Measurements from ENCODE around the gene LRRC26. TPM values are rescaled to one million over a fixed set of nuclear protein-coding genes. Genes with fewer than 3 reads are reported as not detected.

Gene LRRC26
- total RNA-seq, 1 experiment from 2014 or later = 0.52 TPM

GRCh38 chr9:137186385-137186784 is 16.5 kb upstream of the LRRC26 start:
- Mint-ChIP-seq H3K4me1 (ENCODE audit: low read depth, unreplicated experiment) (peaks cover 10% of the 10 kb centered on the region), H3K9me3 (ENCODE audit: low read depth, unreplicated experiment) (no peaks in the 10 kb centered on the region), H3K27ac (ENCODE audit: unreplicated experiment) (no peak overlapping the region), H3K4me3 (ENCODE audit: low read depth, unreplicated experiment) (no peak overlapping the region), H3K36me3 (ENCODE audit: insufficient read depth, unreplicated experiment) (peaks cover 55% of the 10 kb centered on the region), H3K27me3 (ENCODE audit: unreplicated experiment) (no peaks in the 10 kb centered on the region)
- BruUV-seq (replicated peaks) = no TSS peak
- intact Hi-C loops (cut with micrococcal nuclease; ENCODE audit: unreplicated experiment) = no loop called here
- no peak for DNase-seq
- TF ChIP-seq CTCF (IDR thresholded peaks at IDR 0.05; ENCODE audit: unreplicated experiment) = no peak
- CTCF ChIA-PET = no interaction called here

- DNase-seq = no peak
- H3K9me3 Mint-ChIP-seq (ENCODE audit: low read depth, unreplicated experiment) = no peaks in the 10 kb centered on the region
- BruUV-seq (replicated peaks) = no TSS peak
- CTCF ChIA-PET = no interaction called here
- H3K27ac Mint-ChIP-seq (ENCODE audit: unreplicated experiment) = no peak overlapping the region
- no peak for TF ChIP-seq CTCF (IDR thresholded peaks at IDR 0.05; ENCODE audit: unreplicated experiment)
- intact Hi-C loops (cut with micrococcal nuclease; ENCODE audit: unreplicated experiment) = no loop called here
- H3K27me3 Mint-ChIP-seq (ENCODE audit: unreplicated experiment) = no peaks in the 10 kb centered on the region
- H3K36me3 Mint-ChIP-seq (ENCODE audit: insufficient read depth, unreplicated experiment) = peaks cover 51% of the 10 kb centered on the region
- H3K4me1 Mint-ChIP-seq (ENCODE audit: low read depth, unreplicated experiment) = peaks cover 5% of the 10 kb centered on the region
- H3K4me3 Mint-ChIP-seq (ENCODE audit: low read depth, unreplicated experiment) = no peak overlapping the region
These were observed 16.1 kb upstream of the LRRC26 start for GRCh38 chr9:137185921-137186320.

GRCh38 chr9:137184881-137185660 is 15.2 kb upstream of the LRRC26 start:
- H3K36me3 Mint-ChIP-seq (ENCODE audit: insufficient read depth, unreplicated experiment) = peaks cover 43% of the 10 kb centered on the region

GRCh38 chr9:137183980-137184595 is 14.2 kb upstream of the LRRC26 start:
- Mint-ChIP-seq H3K9me3 (ENCODE audit: low read depth, unreplicated experiment) (no peaks in the 10 kb centered on the region), H3K4me1 (ENCODE audit: low read depth, unreplicated experiment) (no peaks in the 10 kb centered on the region), H3K27ac (ENCODE audit: unreplicated experiment) (no peak overlapping the region), H3K4me3 (ENCODE audit: low read depth, unreplicated experiment) (no peak overlapping the region), H3K27me3 (ENCODE audit: unreplicated experiment) (no peaks in the 10 kb centered on the region), H3K36me3 (ENCODE audit: insufficient read depth, unreplicated experiment) (peaks cover 42% of the 10 kb centered on the region)
- no TSS peak for BruUV-seq (replicated peaks)
- TF ChIP-seq CTCF (IDR thresholded peaks at IDR 0.05; ENCODE audit: unreplicated experiment) = no peak
- CTCF ChIA-PET = no interaction called here
- intact Hi-C loops (cut with micrococcal nuclease; ENCODE audit: unreplicated experiment) = no loop called here
- no peak for DNase-seq

More at GRCh38 chr9:137184881-137185660, 15.2 kb upstream of the LRRC26 start:
- H3K27ac Mint-ChIP-seq (ENCODE audit: unreplicated experiment) = no peak overlapping the region
- no peak for DNase-seq
- no peaks in the 10 kb centered on the region for H3K27me3 Mint-ChIP-seq (ENCODE audit: unreplicated experiment)
- H3K4me1 Mint-ChIP-seq (ENCODE audit: low read depth, unreplicated experiment) = no peaks in the 10 kb centered on the region
- BruUV-seq (replicated peaks) = no TSS peak
- TF ChIP-seq CTCF (IDR thresholded peaks at IDR 0.05; ENCODE audit: unreplicated experiment) = no peak
- H3K4me3 Mint-ChIP-seq (ENCODE audit: low read depth, unreplicated experiment) = no peak overlapping the region
- H3K9me3 Mint-ChIP-seq (ENCODE audit: low read depth, unreplicated experiment) = no peaks in the 10 kb centered on the region
- intact Hi-C loops (cut with micrococcal nuclease; ENCODE audit: unreplicated experiment) = no loop called here
- CTCF ChIA-PET = no interaction called here
